NCI-H1092 treated with DMSO at 0.1 percent for 48 hours (cell line): ENCODE data around the gene BRCA2.
A peak's percentile ranks its signal among the peaks of the same experiment; 100 is the strongest.

ENCODE experiments used
- DNase-seq: peaks from one replicate; lab custom pipeline; 2025; lab: John Stamatoyannopoulos, UW

Gene BRCA2, protein sequence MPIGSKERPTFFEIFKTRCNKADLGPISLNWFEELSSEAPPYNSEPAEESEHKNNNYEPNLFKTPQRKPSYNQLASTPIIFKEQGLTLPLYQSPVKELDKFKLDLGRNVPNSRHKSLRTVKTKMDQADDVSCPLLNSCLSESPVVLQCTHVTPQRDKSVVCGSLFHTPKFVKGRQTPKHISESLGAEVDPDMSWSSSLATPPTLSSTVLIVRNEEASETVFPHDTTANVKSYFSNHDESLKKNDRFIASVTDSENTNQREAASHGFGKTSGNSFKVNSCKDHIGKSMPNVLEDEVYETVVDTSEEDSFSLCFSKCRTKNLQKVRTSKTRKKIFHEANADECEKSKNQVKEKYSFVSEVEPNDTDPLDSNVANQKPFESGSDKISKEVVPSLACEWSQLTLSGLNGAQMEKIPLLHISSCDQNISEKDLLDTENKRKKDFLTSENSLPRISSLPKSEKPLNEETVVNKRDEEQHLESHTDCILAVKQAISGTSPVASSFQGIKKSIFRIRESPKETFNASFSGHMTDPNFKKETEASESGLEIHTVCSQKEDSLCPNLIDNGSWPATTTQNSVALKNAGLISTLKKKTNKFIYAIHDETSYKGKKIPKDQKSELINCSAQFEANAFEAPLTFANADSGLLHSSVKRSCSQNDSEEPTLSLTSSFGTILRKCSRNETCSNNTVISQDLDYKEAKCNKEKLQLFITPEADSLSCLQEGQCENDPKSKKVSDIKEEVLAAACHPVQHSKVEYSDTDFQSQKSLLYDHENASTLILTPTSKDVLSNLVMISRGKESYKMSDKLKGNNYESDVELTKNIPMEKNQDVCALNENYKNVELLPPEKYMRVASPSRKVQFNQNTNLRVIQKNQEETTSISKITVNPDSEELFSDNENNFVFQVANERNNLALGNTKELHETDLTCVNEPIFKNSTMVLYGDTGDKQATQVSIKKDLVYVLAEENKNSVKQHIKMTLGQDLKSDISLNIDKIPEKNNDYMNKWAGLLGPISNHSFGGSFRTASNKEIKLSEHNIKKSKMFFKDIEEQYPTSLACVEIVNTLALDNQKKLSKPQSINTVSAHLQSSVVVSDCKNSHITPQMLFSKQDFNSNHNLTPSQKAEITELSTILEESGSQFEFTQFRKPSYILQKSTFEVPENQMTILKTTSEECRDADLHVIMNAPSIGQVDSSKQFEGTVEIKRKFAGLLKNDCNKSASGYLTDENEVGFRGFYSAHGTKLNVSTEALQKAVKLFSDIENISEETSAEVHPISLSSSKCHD (N-terminal part only)

DNA sequence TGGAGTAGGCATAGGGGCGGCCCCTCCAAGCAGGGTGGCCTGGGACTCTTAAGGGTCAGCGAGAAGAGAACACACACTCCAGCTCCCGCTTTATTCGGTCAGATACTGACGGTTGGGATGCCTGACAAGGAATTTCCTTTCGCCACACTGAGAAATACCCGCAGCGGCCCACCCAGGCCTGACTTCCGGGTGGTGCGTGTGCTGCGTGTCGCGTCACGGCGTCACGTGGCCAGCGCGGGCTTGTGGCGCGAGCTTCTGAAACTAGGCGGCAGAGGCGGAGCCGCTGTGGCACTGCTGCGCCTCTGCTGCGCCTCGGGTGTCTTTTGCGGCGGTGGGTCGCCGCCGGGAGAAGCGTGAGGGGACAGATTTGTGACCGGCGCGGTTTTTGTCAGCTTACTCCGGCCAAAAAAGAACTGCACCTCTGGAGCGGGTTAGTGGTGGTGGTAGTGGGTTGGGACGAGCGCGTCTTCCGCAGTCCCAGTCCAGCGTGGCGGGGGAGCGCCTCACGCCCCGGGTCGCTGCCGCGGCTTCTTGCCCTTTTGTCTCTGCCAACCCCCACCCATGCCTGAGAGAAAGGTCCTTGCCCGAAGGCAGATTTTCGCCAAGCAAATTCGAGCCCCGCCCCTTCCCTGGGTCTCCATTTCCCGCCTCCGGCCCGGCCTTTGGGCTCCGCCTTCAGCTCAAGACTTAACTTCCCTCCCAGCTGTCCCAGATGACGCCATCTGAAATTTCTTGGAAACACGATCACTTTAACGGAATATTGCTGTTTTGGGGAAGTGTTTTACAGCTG, at the start of gene BRCA2, which contains the start of gene ZAR1L:
BRCA2 (plus strand) TSS at position 271 of the 790 bp plus-strand sequence. CDS start 953 bp downstream, outside the sequence.
ZAR1L (minus strand) TSS at position 126 of the 790 bp plus-strand sequence. CDS start 3,438 bp downstream, outside the sequence.
- DNase-seq: peak; percentile 78

DNA sequence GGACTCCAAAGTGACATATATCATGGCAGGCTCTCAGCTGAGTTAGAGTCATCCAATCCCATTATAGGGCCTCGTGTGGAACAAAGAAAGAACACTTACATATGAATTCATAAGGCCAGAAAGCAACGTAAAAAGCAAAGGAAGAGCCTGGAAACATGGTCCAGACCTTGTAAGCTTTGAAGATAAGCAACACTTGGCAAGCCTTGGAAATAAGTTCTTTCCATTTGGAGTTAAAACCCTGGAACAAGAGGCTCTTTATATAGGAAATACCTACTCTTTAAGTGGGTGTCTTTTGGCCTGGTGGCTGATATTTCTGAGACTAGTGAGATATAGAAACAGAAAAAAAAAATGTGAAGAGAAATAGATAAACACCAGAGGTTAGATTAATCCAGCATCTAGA, 49.6 kb upstream of the BRCA2 start:
- DNase-seq: no peak

DNA sequence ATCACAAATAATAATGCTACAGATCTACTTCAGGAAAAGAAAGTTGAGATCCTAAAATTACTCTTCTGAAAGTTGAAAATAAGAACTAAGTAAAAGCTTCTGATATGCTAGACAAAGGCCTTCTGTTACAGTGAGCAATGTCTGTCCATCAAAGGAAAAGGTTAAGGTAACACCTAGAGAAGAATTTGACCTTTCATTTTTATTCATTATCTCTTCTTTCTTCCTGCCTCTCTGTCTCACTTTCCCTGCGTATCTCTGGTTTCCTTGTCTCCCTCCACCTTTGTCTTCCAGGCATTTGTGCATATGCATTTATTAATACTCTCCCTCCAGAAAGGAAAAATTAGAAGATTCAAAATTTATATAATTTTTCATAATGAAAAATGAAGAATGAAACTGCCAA, 49.2 kb upstream of the BRCA2 start:
- DNase-seq: no peak

DNA sequence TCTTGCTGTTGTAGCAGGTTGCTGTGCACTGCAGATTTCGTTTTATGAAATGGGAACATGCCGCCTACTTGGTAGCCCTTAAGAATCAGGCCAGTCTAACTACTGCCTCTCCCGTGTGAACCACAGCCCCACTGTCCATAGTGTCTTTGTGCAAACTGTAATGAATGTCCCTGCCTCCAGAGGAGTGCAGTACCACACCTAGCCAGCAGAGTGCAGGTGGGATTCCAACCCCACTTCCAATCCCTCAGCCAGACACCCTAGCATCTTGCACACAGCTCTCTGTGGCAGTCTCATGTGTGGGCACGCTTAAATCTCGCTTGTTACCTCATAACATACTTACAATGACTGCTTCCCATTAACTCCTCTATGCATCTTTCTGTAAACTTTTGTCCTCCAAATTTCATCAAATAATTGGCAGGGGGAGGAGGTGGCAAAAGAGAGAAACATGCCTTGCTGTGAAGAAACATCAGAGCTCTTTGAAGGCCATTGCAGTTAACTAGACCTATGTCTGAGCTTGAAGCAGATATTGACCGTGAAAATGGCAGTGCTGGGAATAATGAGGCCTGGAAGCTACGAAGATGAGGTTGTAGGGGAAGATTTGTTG, 47.4 kb upstream of the BRCA2 start:
- no peak for DNase-seq

DNA sequence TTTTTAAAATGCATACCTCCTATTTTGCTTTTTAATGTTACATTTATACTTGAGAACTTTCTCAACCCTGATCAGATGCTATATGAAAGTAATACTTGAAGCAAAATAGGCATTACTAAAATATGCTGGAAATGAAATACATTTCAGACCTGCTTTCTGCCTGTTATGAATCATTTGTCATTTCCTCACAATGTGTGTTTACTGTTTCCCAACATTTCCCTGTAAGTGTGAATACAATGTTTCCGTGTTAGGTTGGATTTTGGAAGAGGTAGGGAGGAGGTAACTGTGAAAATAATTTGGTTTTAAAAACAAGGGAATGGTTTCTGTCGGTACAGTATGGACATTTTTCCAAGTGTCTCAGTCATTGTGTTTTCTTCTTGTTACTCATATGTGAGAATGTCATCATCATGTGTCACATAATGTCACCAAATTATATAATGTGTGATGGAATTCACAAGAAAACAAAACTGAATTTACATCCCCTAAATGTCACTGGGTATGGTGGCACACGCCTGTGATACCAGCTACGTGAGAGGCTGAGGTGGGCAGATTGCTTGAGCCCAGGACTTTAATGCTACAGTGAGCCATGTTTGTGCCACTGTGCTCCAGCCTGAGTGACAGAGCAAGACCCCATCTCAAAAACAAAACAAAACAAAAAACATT, 43.2 kb upstream of the BRCA2 start:
- DNase-seq: no peak

DNA sequence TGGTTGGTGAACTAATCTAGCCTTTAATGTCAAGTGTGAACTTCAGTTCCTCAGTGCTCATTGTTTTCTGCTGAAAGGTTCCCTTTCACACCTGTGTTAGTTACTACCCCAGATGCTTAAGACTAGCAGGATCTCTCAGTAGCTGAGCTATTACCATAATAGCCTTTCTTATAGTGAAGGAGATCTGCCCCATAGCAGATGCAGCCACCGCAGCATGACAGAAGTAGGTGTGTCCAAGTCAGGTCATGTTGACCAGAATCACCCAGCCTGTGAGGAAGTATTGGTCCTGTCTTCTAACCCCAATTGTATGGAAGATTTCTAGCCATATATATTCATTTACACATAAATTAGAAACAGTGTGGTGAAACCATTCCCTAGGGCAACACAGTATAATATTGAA, 37.5 kb upstream of the BRCA2 start:
- no peak for DNase-seq

DNA sequence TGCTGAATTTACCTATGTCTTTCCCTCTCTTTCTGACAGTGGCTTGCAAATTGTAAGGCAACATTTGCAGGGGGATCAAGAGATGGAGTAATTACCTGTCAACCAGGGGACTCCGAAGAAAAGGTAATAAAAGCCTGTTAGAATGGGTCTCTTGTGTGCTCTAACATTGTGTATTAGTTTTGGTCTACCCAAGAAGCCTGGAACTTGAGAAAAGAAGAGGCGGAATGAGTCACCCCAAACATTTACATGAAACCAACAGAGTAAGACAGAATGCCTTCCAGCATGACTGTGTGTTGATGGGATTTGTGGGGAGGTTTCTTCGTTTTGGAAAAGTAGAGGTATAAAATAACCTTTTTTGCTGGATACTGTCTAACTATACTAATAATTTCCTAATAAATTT, 36.9 kb upstream of the BRCA2 start:
- DNase-seq: no peak

DNA sequence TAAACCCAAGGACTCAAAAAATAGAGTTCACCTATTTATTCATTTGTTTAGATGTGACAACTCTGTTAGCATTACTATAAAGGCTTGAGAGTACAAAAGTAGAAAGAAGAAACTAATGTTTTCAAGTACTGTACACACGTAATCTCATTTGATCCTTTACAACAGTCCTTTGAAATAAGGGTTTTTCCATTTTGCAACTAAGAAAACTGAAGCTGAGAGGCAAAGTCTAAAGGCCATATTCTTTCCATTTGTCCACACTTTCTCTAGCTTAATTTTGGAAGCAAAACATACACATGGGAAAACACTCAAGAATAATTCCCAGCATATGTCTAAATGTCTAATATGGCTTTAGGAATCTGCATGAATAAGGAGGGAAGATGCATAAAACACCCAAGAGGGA, 34.2 kb upstream of the BRCA2 start:
- no peak for DNase-seq

DNA sequence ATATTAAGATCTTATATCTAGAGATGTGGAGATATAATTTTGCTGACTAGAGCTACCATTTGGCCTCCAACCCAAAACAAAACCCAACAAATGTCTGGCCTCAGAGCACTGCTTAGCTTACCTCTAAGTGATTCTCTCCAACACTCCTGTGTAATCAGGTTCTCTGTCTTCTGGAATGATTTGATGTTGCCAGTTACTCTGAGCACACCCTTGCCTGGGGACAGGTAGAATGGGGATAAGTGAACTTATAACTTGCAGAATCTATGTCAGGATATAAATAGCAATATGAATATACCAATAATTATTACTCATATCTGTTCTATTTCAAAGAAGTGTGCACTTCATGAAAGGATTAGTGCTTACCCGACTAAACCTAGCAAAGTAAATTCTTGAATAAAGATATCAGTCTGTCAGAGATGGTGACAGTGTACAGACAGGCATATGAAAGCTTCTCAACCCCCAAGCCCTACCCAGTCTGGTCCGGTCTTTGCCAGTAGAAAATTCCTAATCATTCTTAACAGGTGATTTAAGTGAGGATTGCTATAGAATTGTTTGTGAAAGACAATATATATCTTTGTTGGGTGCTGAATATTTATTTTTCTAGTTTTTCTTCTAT, 33.1 kb upstream of the BRCA2 start:
- DNase-seq: no peak

DNA sequence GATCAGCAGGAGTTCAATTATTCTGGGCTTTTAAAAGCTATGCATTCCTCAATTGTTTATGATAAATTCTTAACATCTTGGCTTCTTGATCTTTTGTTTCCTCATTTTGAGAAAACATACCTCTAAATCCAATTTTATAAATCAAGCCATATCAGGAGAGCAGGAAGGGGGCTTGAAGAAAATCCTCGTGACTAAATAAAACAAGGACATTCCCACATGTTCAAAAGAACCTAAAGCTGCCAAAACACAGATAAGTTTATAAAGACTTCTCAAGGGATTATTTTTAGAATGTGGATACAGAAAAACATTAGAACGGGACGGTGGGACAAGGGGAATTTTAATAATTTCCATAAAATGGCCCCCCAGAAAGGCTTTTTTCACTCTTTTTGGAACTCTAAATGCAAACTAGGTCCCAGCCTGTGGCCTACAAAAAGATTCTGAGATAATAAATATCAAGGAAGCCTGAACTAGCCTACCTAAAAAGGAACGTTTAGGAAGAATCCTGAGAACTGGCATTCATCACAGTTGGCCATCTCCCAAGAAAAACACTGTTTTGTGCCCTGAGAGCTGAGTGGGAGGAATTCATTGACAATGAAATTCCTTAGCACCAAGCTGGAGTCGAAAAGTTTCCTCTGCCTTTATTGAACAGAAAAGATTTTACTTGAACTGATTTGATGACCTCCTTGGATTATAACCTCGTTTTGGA, 30.2 kb upstream of the BRCA2 start:
- DNase-seq: no peak

DNA sequence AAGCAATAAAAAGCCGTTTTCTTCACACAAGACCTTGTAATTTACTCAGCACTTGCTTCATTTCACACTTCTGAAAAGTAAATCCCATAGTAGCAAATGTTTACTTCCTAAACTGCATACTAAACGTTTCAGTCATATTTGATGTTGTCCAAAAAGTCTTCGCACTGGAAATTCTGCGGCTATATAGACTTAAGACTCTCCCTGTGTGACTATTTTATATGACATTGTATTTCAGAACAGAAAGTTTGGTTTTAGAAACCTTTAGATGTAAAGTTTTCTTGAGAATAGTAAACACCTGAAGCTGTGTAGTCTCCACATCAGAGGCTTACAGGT, 29.7 kb upstream of the BRCA2 start:
- no peak for DNase-seq

DNA sequence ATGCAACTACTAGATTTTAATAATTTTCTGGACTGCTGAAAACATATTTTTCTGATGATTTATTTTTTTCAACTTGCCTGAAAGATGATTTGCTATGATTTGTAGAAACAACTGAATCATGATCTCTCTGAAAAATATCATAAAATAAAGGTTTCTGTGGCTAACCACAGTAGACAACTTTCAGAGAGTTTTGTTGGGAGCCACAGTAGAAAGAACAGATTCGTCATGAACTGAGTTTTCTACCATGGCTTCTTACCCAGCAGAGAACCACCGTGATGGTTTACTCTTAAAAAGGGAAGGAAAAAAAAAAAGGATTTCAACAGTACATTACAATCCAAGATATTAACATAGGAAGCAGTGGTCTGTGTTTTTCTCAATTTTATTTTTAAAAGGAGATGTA, 18.1 kb upstream of the BRCA2 start:
- no peak for DNase-seq

DNA sequence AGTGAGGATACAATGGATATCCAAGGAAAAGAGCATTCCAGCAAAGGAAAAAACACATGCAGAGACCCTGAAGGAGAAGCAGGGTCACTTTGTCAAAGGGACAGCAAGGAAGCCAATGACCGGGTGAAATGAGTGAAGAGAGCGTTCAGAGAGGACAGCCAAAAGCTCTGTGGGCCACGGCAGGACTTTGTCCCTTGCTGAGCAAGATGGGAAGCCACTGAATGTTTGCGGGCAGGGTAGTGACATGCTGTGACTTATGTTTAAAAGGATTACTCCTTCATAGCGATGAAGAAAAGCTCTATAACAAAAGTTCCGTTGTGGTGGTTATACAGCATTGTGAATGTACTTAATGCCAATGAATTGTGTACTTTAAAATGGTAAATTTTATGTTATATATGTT, 16.6 kb upstream of the BRCA2 start:
- no peak for DNase-seq

DNA sequence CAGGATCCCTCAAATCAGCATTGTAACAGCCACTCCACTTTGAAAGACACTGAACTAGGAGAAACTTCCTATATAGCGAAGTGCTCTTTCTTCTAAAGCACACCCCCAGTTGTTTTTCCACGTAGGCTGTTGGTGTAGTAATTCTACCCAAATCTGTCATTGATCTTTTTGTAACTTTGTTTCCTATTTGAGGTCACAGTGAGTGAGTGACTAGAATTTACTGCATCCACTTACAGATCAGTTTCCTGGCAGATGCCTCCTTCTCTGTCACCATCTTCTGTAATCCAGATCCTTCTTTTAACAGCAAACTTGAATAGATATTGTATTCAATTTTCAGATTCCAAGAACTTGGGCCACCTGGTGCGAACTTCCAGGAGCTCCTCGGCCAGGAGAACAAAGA, 15.4 kb upstream of the BRCA2 start:
- no peak for DNase-seq

DNA sequence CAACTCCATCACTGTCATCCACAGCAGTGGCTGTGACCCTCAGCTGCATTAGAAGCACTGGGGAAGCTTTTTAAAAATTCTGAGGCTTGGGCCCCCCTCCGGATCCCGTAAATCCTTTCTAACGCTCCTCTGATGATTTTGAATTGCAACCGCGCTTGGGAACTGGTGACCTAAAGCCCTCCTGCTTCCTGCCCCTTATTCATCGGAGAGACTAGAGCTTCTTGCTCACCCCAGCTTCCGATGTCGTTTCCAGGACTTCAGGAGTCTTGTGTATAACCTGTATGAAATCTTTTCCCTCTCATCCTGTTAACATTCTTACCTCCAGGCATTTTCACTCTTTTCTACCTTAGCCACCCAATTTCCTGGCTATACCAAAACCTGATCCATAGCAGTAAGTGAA, 14.9 kb upstream of the BRCA2 start:
- no peak for DNase-seq

DNA sequence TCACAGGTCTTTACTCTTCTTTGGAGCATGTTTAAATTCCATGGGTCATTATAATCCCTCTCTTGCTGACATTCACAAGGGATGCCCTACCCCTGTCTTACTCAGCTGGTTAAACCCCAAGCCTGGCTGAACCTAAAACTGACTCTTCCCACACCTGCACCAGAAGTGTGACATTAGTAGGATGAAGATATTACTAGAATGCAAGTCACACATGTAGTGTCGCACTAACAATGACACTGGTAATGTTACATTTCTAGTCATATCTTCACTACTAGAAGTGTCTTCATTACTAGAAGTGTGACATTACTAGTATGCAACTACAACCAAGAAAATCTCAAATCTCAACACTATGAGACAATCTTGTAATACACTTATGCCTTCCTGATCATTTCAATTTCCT, 14.4 kb upstream of the BRCA2 start:
- DNase-seq: no peak

DNA sequence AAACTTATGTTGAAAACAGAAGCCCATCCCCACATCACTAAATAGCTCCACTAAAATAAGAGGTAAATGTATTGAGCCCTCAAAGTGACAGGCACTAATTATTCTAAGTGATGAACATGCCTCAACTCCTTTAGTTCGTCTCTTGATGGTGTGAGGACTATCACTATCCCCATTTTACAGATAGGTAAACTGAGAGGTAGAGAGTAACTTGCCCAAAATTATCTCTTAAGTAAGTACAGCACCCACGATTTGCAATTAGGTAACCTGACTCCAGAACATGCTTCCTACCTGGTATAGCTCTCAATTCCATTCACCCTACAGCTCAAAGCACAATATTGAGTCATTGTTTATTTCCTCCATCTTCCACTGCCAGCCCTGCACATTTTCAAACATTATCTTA, 12.8 kb upstream of the BRCA2 start:
- no peak for DNase-seq

DNA sequence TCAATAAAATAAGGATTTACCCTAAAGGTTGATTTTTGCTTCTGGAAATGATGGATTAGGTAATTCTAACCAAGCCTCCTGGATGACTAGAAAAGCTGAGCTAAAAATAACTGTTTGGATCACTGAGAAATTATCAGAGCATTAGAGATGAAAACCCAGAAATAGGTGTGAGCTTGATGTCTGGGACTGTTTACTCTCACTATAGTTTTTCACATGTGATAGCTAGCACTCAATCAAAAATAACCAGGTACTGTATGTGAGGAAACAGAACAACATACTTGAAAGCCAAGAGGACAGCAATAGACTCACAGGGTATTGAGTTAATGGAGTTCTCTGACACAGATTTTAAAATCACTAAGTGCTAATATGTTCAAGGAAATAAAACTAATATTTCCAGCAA, 9.7 kb upstream of the BRCA2 start:
- no peak for DNase-seq

DNA sequence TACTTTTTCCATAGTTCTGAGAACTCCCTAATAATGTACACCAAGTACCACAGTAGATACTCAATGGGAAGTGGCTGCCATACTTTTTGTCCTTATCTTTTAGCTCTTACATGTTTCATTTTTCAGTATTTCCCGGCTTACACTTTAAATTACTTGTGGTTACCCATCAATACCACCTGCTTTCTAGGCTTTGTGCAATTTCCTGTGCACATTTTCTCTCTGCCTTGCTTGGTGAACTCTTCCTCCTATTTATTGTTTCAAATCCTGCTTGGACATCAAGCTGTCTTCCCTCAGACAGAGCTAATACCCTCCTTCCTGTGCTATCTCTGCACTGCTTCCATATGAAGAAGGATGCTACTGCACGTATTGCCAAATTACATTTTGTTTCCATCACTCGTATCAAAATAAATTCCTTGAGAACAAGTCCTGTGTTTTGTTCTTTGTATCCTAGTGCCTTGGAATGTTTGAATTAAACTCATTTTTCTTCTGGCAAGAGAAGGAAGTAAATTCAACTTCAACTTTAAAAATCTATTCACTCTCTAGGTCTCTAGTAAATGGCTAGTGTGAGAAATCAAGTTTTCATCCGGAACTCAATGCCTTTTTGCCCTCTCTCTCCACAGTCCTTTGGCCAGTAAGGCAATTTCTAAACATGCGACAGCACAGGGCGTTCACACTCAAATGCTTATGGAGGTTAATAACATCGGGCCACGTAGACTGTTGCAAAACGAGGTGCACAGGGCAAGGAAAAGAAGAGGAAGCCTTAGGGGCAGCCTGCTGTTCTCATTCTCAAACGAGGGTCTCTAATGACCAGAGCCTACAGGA, 5.8 kb upstream of the BRCA2 start:
- DNase-seq: no peak
